Measurements from ENCODE around the gene DOCK8. TPM values are rescaled to one million over a fixed set of nuclear protein-coding genes. Genes with fewer than 3 reads are reported as not detected.

Gene DOCK8
- total RNA-seq, 1 donor from 2014 or later: 0.54 TPM

DNA sequence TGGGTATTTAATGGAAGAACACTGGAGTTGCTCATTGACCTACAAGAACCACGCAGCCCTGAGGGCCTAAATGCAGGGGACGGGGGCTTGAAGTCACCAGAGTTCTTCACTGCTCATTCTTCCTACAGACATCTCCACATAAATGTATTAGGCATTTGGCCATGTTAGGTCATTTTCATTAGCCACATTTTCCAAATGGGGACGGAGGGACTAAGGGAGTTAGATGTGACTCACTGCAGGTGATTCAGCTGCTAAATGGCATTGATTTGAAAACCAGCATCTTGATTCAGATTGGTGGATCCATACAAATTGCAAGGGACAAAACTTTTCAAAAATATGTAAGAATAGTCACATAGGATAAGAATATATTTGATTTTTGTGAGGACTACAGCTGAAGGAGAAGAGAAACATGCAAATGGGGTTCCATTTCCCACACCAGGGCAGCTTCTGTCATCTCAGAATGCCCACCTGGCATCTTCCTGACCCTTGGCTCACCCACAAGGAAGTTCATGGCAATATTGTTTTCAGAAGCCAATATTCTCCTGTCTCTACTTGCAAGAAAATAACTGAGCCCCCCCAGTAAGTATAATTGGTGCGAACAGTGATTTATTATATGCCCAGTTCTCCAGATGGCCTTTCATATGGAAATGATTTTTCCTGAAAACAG, 264.8 kb downstream of the DOCK8 start:
- Histone ChIP-seq H3K27ac (no peak overlapping the region), H3F3A (ENCODE audit: low read depth) (no peaks in the 10 kb centered on the region), H3K79me2 (ENCODE audit: low read depth) (no peaks in the 10 kb centered on the region), H3K9me3 (ENCODE audit: low read depth) (no peaks in the 10 kb centered on the region), H3K4me2 (no peak overlapping the region), H3K27me3 (no peaks in the 10 kb centered on the region), H3K36me3 (no peaks in the 10 kb centered on the region), H4K20me1 (ENCODE audit: low read depth) (no peaks in the 10 kb centered on the region), H3K4me1 (no peaks in the 10 kb centered on the region), H3K4me3 (no peak overlapping the region), H3K9ac (no peak overlapping the region), H2AFZ (replicated peaks) (no peak overlapping the region)
- Mint-ChIP-seq H3K4me1 (peaks cover 6% of the 10 kb centered on the region), H3K27ac (no peak overlapping the region), H3K27me3 (ENCODE audit: insufficient read depth, low read depth) (no peaks in the 10 kb centered on the region), H3K36me3 (peaks cover 17% of the 10 kb centered on the region), H3K4me3 (no peak overlapping the region), H3K9me3 (peaks cover 13% of the 10 kb centered on the region)
- no peak for DNase-seq (ENCODE audit: low spot score)
- no peak for TF ChIP-seq CTCF (IDR thresholded peaks at IDR 0.05)
- TF ChIP-seq EZH2 (IDR thresholded peaks at IDR 0.05): no peak
- no peak for TF ChIP-seq EZH2phosphoT487 (IDR thresholded peaks at IDR 0.05)

GRCh38 chr9:479971-480350, 265.3 kb downstream of the DOCK8 start:
- DNase-seq (ENCODE audit: low spot score): no peak
- Histone ChIP-seq H3K79me2 (ENCODE audit: low read depth) (no peaks in the 10 kb centered on the region), H3K4me3 (no peak overlapping the region), H4K20me1 (ENCODE audit: low read depth) (no peaks in the 10 kb centered on the region), H2AFZ (replicated peaks) (no peak overlapping the region), H3K27ac (no peak overlapping the region), H3K27me3 (no peaks in the 10 kb centered on the region), H3K36me3 (no peaks in the 10 kb centered on the region), H3K4me1 (no peaks in the 10 kb centered on the region), H3K9me3 (ENCODE audit: low read depth) (no peaks in the 10 kb centered on the region), H3F3A (ENCODE audit: low read depth) (no peaks in the 10 kb centered on the region), H3K9ac (no peak overlapping the region), H3K4me2 (no peak overlapping the region)
- Mint-ChIP-seq H3K4me1 (peaks cover 6% of the 10 kb centered on the region), H3K9me3 (peaks cover 16% of the 10 kb centered on the region), H3K27me3 (ENCODE audit: insufficient read depth, low read depth) (no peaks in the 10 kb centered on the region), H3K27ac (no peak overlapping the region), H3K4me3 (no peak overlapping the region), H3K36me3 (peaks cover 12% of the 10 kb centered on the region)
- TF ChIP-seq CTCF (IDR thresholded peaks at IDR 0.05): no peak
- TF ChIP-seq EZH2 (IDR thresholded peaks at IDR 0.05): no peak
- no peak for TF ChIP-seq EZH2phosphoT487 (IDR thresholded peaks at IDR 0.05)

GRCh38 chr9:482739-483138, 268.1 kb downstream of the DOCK8 start:
- H3K27ac Mint-ChIP-seq: no peak overlapping the region
- H3K79me2 ChIP-seq (ENCODE audit: low read depth): no peaks in the 10 kb centered on the region
- no peak overlapping the region for H3K4me3 Mint-ChIP-seq
- peaks cover 18% of the 10 kb centered on the region for H3K9me3 Mint-ChIP-seq
- H3F3A ChIP-seq (ENCODE audit: low read depth): no peaks in the 10 kb centered on the region
- H3K4me1 Mint-ChIP-seq: peaks cover 6% of the 10 kb centered on the region
- TF ChIP-seq EZH2 (IDR thresholded peaks at IDR 0.05): no peak
- no peak for TF ChIP-seq CTCF (IDR thresholded peaks at IDR 0.05)
- TF ChIP-seq EZH2phosphoT487 (IDR thresholded peaks at IDR 0.05): no peak
- no peak for DNase-seq (ENCODE audit: low spot score)
- no peak overlapping the region for H2AFZ ChIP-seq (replicated peaks)
- no peak overlapping the region for H3K9ac ChIP-seq
- H4K20me1 ChIP-seq (ENCODE audit: low read depth): no peaks in the 10 kb centered on the region
- H3K36me3 ChIP-seq: no peaks in the 10 kb centered on the region
- H3K4me2 ChIP-seq: no peak overlapping the region
- H3K27me3 Mint-ChIP-seq (ENCODE audit: insufficient read depth, low read depth): no peaks in the 10 kb centered on the region
- H3K4me1 ChIP-seq: no peaks in the 10 kb centered on the region
- no peak overlapping the region for H3K27ac ChIP-seq
- no peaks in the 10 kb centered on the region for H3K27me3 ChIP-seq
- peaks cover 5% of the 10 kb centered on the region for H3K36me3 Mint-ChIP-seq
- H3K4me3 ChIP-seq: no peak overlapping the region
- H3K9me3 ChIP-seq (ENCODE audit: low read depth): no peaks in the 10 kb centered on the region

Data from neural progenitor cell (in vitro differentiated cells).